Raji (cell line): ENCODE measurements around the gene RAB36.

ENCODE experiments used
- POLR2A ChIP-seq: IDR thresholded peaks from 2 replicates; pipeline ENCODE4 v1.6.1; 2011; ENCODE audit warnings: low read depth, low read length, control low read depth; ENCODE audit not compliant: insufficient read depth

The RAB36 gene

DNA sequence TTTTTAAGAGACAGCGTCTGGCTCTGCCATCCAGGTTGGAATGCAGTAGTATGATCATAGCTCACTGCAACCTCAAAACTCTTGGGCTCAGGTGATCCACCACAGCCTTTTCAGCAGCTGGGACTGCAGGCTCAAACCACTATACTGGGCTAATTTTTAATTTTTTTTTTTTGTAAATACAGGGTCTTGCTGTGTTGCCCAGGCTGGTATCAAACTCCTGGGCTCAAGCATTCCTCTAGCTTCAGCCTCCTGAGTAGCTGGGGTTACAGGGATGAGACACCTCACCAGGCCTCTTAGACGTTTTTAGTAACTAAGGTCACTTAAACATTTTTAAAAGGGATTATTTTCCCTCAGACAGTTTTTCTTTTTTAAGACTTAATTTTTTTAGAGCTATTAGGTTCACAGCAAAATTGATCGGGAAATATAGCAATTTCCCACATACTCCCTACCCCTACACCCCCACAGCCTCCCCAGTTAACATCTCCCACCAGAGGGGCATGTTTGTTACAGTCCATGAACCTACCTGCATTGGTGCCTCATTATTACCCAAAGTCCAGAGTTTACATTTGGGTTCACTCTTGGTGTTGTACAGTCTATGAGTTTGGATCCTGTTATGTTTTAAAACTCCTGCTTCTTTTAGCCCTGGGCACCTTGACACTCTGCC is 39.0 kb downstream of the RAB36 start:
- no peak for TF ChIP-seq POLR2A

DNA sequence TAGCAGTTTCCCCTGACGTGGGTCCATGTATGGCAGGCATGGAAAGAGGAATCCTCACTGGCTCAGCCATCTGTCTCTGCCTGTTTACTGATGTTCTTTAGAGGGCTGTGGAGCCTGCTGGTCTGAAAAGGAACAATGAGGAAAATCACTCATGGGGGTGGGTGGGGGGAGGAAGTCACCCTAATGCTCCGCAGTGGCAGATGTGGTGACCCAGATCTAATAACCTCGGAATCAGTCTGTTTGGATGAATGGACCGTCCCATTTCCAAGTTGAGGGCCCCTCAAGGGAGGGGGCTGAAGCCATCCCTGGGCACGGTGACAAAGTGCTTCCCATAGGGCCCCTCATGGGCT is 39.5 kb downstream of the RAB36 start:
- no peak for TF ChIP-seq POLR2A

DNA sequence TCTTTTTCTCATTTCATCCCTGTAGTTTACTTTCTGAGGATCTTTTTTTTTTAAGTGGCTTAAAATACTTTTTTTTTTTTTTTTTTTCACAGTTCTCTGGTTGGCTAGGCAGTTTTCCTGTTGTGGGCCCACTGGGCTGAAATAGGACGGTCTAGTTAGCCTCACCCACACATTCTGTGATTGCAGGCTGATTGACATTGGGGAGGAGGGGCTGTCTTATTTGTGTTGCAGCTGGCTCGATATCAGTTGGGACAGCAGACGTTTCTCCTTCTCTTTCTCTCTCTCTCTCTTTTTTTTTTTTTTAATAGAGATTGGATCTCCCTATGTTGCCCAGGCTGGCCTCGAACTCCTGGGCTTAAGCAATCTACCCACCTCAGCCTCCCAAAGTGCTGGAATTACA is 41.9 kb downstream of the RAB36 start:
- TF ChIP-seq POLR2A: no peak

DNA sequence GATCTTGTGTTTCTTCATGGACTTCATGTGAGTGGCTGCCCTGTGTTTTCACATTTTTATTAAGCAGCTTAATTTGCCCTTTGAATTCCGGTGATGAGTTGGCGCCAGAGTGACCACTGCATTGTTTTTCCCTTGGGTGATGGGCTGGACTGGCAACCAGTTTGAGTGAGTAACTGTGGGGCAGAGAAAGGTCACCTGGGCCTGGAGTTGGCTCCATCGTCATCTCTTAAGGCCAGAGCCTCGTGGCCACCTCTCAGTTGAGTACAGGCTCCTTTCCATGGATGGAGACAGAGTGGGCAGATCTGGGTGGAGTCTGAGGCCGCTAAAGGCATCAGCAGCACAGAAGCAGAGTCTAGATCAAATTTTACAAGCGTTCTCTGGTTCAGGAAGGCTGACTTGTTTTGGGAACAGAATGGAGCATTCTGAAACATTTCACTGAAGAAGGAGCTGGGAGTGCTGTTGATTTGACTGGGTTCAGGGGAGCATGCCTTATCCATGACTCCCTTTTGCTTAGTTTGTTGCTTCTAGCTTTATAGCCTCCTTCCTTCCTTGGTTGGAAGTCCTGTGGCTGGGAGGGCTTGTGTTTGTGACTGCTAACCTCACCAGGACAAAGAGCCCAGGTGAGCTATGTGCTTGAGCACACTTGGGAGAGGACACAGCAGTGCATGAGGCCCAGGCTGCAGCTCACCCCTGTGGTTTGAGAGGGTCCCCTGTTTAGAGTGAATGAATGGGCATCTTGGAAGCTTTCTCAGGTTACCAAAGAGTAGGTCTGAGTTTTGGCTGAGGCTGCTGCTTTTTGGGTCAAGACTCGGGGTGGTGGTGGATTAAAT is 42.8 kb downstream of the RAB36 start:
- no peak for TF ChIP-seq POLR2A

- TF ChIP-seq POLR2A: no peak
These were observed 45.2 kb downstream of the RAB36 start for GRCh38 chr22:23190526-23190925.

DNA sequence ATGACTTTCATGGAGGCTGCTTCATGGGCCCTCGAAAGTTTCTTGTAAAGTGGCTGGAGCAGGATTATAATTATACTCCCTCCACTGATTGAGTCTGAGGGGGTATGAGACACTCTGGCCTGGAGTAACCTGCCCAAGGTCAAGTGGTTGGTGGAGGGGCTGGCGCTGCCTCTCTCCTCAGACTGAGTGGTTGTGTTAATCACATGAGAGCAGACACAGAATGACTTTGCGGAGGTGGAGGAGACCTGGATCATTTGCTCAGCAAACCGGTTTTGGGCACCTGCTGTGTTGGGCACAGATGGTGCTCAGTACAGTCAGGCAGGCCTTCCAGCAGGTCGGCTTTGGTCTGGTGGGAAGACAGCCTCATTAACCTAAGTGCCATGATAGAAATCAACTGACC is 46.9 kb downstream of the RAB36 start:
- TF ChIP-seq POLR2A: no peak

DNA sequence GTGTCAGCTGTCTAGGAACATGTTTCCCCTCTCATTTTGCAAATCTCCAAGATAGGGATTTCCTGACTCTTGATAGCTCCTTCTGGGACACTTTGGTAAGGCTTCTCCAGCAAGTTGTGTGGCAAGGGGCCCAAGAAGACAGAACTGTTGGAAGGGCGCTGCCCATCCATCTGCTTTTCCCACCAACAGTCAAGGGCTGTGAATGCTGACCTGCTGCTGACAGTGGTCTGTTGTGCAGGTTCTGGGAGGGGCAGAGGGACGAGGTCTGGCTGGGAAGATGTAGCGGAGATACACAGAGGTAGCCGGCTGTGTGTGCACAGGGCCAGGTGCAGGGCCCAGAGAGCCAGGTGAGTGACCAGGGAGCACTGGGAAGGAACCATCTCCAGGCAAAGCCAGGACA is 47.3 kb downstream of the RAB36 start:
- no peak for TF ChIP-seq POLR2A

- no peak for TF ChIP-seq POLR2A
These were observed 48.0 kb downstream of the RAB36 start for GRCh38 chr22:23193196-23193827.

GRCh38 chr22:23193882-23194281 is 48.6 kb downstream of the RAB36 start:
- TF ChIP-seq POLR2A: no peak

DNA sequence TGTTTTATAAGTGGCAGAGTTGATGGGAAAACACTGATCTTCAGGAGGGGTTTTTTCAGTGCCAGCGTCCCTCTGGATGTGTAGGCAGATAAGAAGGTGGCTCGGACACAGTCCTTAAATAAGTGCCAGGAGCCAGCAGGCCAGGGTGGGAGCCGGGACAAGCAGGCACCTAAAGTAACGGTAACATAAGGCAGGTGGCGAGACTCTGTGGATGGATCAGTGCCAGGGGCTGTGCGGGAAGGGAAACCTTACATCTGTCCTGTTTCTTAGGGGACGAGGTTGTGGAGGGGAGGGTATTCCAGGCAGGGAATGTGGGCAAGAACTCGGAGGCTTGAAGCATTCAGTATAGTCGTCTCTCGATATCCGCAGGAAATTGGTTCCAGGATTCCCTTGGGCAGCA is 50.9 kb downstream of the RAB36 start:
- no peak for TF ChIP-seq POLR2A

DNA sequence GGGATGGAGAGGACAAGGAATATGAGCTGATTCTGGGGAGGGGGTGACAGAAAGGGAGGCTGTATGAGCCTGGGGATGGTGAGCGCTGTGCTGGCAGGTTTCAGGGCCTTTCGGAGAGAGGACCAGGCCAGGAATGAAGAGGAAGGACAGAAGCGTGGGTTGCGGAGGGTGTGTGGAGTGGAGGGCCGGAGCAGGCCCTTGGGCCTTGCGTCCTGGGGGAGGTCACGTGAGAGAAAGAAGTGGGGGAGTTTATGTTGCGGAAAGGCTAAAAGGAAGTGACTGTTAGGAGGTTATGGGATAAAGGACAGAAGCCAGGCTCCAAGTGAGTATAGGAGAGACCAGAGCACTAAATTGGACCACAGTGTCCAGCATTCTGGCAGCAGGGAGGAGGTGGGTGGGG is 52.6 kb downstream of the RAB36 start:
- TF ChIP-seq POLR2A: no peak

- no peak for TF ChIP-seq POLR2A
These were observed 53.9 kb downstream of the RAB36 start for GRCh38 chr22:23199159-23199558.

DNA sequence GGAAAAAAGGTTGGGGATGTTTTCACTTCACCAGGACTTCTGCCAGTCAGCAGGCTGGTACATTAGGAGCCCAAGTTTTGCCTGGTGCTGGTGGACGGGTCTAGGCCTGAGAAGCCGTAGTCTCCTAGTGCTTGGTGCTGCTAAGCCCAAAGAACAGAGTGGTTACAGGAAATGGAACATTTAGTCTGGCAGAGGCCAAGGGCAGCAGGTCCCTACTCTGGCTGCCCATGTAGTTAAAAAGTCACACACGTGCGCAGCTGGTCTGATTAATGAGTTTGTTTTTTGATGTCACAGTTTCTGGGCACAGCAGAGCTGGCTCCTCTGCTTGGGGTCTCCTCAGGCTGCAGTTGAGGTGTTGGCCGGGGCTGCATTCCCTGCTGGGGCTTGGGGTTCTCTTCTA is 55.6 kb downstream of the RAB36 start:
- TF ChIP-seq POLR2A: no peak

- TF ChIP-seq POLR2A: no peak
These were observed 57.7 kb downstream of the RAB36 start for GRCh38 chr22:23202812-23203451.

- TF ChIP-seq POLR2A: no peak
These were observed 58.3 kb downstream of the RAB36 start for GRCh38 chr22:23203452-23204124.
